NCI-H1048 (cell line): Measurements from ENCODE around the gene EPAS1.

Source experiments
- DNase-seq: peaks from one replicate; lab custom pipeline; 2025; lab: John Stamatoyannopoulos, UW

The EPAS1 gene

DNA sequence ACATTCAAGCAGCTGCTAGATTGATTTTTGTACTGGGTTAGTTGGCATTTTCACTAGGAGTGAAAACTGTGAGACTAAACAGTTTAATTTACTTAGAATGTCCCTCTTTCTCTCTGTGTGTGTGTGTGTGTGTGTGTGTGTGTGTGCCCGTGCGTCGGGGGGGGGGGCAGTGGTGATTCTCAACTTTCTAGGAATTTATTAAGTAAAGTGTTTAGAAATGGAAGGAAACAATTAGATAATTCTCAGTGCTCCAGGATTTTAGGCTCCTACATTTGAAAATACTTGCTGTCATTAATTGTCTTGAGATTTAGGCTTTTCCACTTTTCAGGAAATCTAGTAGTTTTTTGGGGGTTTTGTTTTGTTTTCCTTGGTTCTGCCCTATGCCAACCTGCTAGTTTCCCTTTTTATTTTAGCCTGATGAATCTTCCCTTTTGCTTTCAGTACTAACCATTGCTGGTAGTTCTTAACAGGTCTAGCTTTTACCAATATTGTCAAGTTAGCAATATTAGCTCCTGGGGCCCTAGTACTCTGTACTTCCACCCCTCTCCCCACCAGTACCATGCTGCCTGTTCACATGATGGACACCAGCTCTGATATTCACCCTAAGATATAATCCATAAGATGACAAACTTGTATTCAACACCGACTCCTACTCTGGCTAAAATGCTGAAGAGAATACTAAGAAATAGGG, 4.9 kb downstream of the EPAS1 start:
- no peak for DNase-seq

GRCh38 chr2:46303233-46303632, 6.0 kb downstream of the EPAS1 start:
- DNase-seq, result no peak

DNA sequence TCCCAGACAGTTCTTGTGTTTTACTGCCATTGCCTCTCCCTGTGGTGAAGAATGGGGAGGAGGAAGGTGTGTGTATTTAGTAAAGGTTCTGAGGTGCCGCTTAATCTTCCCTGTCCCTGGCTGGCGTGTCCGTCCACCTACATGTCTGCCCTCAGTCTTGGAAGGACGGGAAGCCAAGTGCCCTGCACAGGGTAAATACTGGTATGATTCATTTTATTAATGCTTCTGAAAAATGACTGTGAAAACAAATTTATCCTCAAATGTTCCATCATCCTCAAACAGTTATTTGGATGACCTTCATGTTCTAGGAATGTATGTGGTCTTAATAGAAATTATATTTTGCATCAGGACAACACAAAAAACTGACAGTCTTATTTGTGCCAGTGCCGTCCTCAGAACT, 6.6 kb downstream of the EPAS1 start:
- no peak for DNase-seq

DNA sequence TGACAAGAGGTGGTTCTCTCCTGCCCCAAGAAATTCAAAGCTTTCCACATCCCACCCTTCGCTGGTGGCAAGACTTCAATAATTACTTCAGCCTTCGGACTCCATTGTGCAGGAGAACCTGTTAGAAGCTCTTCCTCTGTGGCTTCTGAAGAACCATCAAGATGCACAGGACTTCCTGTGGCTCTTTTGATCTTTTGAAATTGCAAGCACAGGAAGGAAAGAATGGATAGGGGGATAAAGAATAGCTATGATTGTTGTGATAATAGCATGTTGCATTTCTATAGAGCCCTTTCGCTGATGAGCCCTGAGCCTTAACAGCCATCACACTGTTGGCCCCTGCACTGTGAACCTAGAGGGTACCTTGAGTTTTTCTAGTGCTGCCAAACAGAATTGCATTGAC, 7.4 kb downstream of the EPAS1 start:
- no peak for DNase-seq

GRCh38 chr2:46305187-46305586, 8.0 kb downstream of the EPAS1 start:
- DNase-seq, result no peak

DNA sequence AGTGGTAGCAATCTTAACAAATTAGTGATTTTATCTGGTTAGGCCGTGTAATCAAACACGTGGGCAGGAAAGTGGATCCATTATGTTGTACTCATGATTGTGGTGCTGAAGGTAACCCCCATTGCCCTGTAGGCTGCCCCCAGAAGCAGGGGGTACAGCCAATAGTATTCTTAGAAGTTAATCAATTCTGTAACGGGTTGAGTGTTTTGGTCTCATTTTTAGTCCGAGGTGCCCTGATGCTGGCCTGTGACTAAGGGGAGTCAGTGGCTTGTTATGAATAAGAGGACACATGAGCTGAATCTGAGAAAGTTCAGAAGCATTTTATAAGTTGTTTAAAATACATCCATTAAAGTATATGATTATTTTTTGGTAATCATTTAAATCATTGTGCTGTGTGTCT, 8.6 kb downstream of the EPAS1 start:
- DNase-seq, result no peak

DNA sequence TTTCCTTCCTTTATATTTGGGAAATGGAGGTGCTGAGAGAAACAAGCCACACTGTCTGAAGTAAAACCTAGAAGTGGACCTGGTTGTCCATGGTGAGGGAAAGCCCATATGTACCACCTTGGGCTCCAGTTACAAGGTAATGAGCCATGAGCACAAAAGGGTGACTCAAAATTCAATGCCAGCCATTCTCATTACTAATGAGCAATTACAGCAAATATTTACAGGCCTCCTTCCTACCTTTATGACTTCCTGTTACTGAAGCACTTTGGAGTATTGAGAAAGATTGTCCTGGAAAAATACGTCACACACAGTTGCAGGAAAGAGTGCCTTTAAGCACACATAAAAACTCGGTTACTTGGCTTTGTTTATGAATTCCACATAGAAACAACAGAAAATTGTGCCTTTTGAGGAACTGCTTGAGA, 9.1 kb downstream of the EPAS1 start:
- DNase-seq, result no peak

DNA sequence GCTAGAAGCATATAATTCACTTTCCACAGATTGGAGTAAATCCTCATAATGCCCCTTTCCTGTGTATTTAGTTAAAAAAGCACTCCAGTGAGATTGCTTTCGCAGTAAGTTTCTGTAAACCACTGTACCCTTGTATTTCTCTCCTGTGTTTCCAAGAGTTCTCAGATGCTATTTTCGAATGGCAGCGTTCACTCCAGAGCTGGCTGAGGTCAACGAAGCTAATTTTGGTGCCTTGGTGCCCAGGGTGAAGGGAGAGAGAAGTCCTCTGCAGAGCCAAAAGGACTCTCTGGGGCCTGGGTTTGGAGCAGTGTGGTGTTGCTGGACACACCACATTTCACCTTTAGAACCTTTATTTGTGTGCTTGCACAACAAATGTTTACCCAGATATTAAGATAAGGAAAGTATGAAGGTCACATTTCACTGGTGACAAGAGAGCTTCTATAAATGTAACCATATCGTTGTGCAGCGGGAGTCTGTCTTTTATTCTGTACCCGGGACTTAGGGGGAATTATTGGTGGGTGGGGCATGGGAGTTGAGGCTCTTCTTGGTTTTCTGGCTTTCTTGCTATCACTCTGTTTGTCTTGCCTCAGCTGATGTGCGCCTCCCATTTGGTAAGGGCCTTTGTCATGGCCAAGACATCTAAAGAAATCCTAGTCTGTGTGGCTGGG, 9.9 kb downstream of the EPAS1 start:
- DNase-seq, result no peak

DNA sequence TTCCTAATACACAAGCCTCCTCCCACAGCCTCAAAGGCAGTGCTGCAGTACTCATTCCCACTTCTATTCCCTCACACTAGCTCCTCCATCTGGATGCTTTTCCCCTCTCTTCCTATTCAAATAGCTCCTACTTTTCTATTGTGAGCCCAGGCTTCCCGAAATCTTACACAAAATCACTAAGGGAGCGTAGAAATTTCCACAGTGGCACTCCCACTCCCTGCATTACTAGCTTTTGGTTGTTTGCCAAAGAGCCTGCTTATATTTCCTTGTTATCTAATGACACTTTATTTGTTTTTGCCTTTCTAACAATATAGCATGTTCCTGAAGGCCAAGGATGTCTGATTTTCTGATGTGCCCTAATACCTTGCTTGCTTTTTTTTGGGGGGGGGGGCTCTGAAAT, 10.9 kb downstream of the EPAS1 start:
- DNase-seq, result no peak

DNA sequence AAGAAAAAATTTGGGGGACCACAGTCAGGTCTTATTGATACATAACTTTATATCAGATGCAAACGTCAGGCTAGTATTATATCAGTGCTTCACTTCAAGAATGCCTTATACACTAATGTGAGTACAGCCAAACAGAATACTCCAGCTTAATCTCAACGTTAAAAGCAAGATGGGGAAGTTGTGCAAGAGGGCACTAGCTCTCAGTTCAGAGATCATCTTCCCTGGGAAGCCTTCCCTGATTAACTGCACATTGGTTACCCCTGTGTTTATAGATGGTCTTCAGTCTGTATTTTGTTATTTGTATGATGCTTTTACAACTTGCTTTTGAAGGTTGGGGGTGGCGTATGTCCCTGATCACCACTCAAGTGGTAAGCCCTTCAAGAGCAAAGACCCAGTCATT, 11.4 kb downstream of the EPAS1 start:
- no peak for DNase-seq

DNA sequence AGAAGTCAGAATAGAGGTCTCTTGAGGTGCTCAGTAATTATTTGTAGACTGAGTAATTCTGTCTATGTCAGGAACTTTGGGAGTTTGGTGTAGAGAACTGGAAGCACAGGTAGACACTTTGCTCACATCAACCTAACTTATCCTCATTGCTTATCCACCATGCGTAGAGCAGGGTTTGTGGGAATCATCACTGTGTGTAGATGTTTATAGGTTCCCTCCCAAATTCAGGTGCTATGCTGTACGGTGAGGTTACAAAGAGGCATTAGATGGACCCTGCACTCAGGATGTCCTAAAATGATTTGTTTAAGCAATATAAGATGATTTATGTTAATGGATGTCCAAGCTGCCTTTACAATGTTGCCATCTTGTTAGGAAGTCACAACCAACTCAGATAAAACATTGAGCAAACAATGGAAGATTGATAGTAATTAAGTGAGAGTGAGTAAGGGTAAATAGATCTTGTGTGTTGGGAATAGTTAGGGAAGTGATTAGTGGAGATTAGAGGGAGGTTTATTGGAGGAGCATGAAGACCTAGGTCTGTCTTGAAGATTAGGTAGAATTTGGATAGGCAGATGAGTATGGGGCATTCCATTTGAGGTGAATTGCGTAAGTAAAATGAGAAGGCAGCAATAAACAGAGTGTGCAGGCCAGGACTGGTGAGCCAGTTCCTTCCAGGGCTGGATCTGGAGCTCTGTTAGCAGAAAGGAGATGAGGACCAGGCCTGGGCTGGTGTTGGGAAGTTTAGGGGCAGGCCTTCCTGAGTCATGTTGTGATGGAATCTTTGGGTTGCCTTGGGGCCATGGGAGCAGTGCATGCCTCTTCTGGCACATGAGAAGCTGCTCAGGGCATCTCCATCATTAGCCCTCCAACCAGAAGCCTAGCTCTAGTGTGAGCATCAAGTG, 12.1 kb downstream of the EPAS1 start:
- no peak for DNase-seq

- no peak for DNase-seq
Observed at GRCh38 chr2:46310446-46310845, 13.2 kb downstream of the EPAS1 start.

DNA sequence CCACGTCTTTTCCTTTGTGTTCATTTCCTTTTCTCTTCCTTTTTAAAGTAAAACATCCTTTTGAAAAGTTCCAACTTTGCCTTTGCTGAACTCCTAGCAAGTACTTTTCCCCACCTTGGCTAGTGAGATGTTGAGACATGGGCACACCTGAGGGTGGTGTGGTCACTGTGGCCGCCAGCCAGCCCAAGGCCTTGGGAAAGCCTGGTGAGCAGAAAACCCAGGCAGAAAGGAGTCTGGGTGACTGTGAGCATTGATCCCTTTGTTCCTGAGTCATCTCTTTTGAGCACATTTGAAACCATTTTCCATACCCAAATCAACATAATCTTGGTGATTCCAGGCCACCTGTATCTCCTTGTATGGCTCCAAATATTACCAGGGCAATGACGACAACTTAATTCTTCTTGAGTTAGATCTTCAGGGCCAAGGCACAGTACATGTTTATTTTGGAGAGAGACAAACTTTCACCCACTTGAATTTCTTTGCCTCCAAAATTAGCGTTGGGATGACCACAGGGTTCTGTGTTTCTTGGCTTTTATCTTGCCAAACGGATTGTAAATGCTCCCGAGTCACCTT, 14.5 kb downstream of the EPAS1 start:
- no peak for DNase-seq

- DNase-seq, result no peak
Observed at GRCh38 chr2:46313063-46313462, 15.9 kb downstream of the EPAS1 start.

GRCh38 chr2:46314065-46314835, 17.0 kb downstream of the EPAS1 start:
- DNase-seq, result no peak

DNA sequence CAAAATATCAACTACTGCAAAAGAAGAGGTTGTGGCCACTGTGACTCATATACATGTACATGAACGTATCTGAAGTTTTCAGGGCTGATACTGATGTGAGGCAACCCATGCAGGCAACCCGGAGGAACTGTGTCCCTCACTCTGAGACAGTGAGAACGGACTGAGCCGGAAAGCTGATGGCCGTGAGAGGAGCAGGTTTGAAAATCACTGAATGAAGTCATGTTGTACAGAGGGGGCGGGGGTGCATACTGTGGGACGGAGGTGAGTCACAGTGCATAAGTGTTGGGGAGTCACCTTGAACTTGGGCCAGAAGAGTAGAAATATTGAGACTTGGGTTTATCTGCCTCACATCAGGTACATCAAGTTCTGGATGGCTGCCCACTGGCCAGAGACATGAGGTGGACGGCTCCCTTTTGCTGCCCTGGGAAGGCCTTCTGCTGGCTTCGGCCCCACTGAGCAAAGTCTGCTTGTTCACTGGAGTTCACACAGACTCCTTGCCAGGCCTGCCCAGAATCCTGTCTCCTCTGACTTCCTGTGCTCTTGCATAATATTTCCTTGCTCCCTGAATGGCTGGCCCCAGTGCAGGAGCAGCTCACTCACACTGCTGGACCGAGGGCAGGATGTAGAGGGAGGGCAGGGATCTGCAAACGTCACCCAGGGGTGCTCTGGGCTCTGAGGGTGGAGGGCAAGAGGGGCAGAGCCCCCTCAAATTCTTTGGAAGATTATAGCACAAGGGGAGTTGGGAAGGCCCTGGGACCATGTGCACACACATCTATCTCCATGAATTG, 18.1 kb downstream of the EPAS1 start:
- no peak for DNase-seq

- no peak for DNase-seq
Observed at GRCh38 chr2:46317094-46317486, 19.9 kb downstream of the EPAS1 start.

- DNase-seq, result no peak
Observed at GRCh38 chr2:46318579-46319460, 21.6 kb downstream of the EPAS1 start.

DNA sequence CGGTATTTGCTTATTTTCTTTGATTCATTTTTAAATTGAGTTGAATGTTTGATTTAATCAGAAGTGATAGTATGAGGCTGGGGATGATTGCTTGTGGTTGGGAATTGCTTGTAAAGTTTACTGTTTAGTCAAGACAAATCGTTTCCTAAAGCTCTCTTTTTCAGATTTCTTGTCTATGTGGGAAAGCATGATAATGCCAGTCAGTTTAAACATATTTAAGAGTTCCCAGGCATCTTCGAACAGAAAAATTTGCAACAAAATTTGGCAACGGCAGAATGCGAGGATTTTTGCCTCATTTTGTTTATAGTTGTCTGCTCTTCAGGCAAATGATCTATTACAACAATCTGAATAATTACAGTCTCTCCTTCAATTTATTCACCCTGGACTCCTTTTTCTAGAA, 22.5 kb downstream of the EPAS1 start:
- DNase-seq, result no peak

DNA sequence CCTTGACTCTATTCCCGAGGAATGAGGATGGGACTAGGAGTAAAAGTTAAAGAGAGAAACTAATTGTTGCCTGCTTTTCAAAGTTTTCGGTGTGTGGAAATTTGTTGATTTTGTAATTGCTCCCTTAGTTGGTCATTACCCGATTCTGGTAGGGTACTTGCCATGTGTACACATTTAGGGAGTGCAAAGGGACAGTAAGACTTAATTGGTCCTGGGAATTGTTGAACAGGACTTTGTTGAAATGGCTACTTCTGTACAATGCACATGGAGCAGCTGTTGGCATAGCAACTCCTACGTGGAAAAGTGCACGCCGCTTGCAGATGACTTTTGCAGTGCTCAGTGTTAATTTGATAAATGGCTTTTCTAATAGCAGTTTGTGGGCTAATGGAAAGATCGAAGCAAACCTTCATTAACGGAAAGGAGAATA, 22.9 kb downstream of the EPAS1 start:
- no peak for DNase-seq
